MM.1S (cell line): ENCODE data around the gene TMEM170A.
A peak's percentile ranks its signal among the peaks of the same experiment; 100 is the strongest.

Source experiments
- DNase-seq: peaks from one replicate; pipeline ENCODE4 v3.0.0-alpha.2; 2015
- H2AFZ ChIP-seq: fragments of 300-600 bp; sonication (generic); 2 replicates; pipeline ENCODE4 v1.6.0; 2016; ENCODE audit warnings: antibody characterized with exemption, low read length
- H3F3A ChIP-seq: fragments of 300-600 bp; sonication (generic); 2 replicates; pipeline ENCODE4 v1.6.1; 2016; ENCODE audit warnings: mild to moderate bottlenecking, antibody characterized with exemption, low read length, moderate library complexity, mixed read lengths; ENCODE audit not compliant: insufficient read depth
- H3K27ac ChIP-seq: fragments of 300-600 bp; sonication (generic); 2 replicates; pipeline ENCODE4 v1.5.1; 2016; ENCODE audit warnings: mild to moderate bottlenecking, low read length
- H3K27me3 ChIP-seq: fragments of 300-600 bp; sonication (generic); replicated peaks from 2 replicates; pipeline ENCODE4 v1.6.0; 2016; ENCODE audit warnings: low read length; ENCODE audit not compliant: insufficient read depth
- H3K36me3 ChIP-seq: fragments of 300-600 bp; sonication (generic); replicated peaks from 2 replicates; pipeline ENCODE4 v1.6.1; 2016; ENCODE audit warnings: mild to moderate bottlenecking, low read length, mixed read lengths; ENCODE audit not compliant: insufficient read depth
- H3K4me1 ChIP-seq: fragments of 300-600 bp; sonication (generic); 2 replicates; pipeline ENCODE4 v1.6.1; 2016; ENCODE audit warnings: low read length, mixed read lengths
- H3K4me2 ChIP-seq: fragments of 300-600 bp; sonication (generic); 2 replicates; pipeline ENCODE4 v1.6.0; 2016; ENCODE audit warnings: low read depth, low read length
- H3K4me3 ChIP-seq: fragments of 300-600 bp; sonication (generic); 2 replicates; pipeline ENCODE4 v1.5.1; 2016; ENCODE audit warnings: low read length, mixed read lengths
- H3K79me2 ChIP-seq: fragments of 300-600 bp; sonication (generic); 2 replicates; pipeline ENCODE4 v1.6.1; 2016; ENCODE audit warnings: mixed run types, low read length, mixed read lengths
- H3K9ac ChIP-seq: fragments of 300-600 bp; sonication (generic); 2 replicates; pipeline ENCODE4 v1.6.1; 2016; ENCODE audit warnings: low read length, mixed read lengths
- H3K9me2 ChIP-seq: fragments of 300-600 bp; sonication (generic); replicated peaks from 2 replicates; pipeline ENCODE4 v1.6.1; 2016; ENCODE audit warnings: mild to moderate bottlenecking, low read length, mixed read lengths; ENCODE audit not compliant: insufficient read depth
- H3K9me3 ChIP-seq: fragments of 300-600 bp; sonication (generic); replicated peaks from 2 replicates; pipeline ENCODE4 v1.6.1; 2016; ENCODE audit warnings: mild to moderate bottlenecking, low read length, mixed read lengths; ENCODE audit not compliant: insufficient read depth
- H4K20me1 ChIP-seq: fragments of 300-600 bp; sonication (generic); 2 replicates; pipeline ENCODE4 v1.6.1; 2016; ENCODE audit warnings: mild to moderate bottlenecking, low read length, moderate library complexity, mixed read lengths; ENCODE audit not compliant: insufficient read depth
- CTCF ChIP-seq: fragments of 300-600 bp; sonication (generic); IDR thresholded peaks from 2 replicates; pipeline ENCODE4 v1.5.1; 2016; ENCODE audit warnings: antibody characterized with exemption, low read length, mixed read lengths
- EZH2 ChIP-seq: fragments of 300-600 bp; sonication (generic); optimal IDR thresholded peaks from 2 replicates; pipeline ENCODE3; 2017; ENCODE audit warnings: low read depth, mild to moderate bottlenecking, antibody characterized with exemption, low read length, mixed read lengths
- EZH2phosphoT487 ChIP-seq: fragments of 300-600 bp; sonication (generic); IDR thresholded peaks from 2 replicates; pipeline ENCODE4 v1.6.1; 2018; ENCODE audit warnings: antibody characterized with exemption, low read length

Gene TMEM170A

GRCh38 chr16:75486676-75487313, 22.3 kb upstream of the TMEM170A start:
- H3F3A ChIP-seq, result no peaks in the 10 kb centered on the region
- no peak overlapping the region for H3K9ac ChIP-seq
- no peaks in the 10 kb centered on the region for H3K27me3 ChIP-seq
- DNase-seq, result no peak
- no peak overlapping the region for H3K4me3 ChIP-seq
- no peak overlapping the region for H3K4me2 ChIP-seq
- H3K79me2 ChIP-seq, result no peaks in the 10 kb centered on the region
- H3K36me3 ChIP-seq, result no peaks in the 10 kb centered on the region
- no peak overlapping the region for H3K27ac ChIP-seq
- H2AFZ ChIP-seq, result no peak overlapping the region
- 0 out of 2 replicates have a peak, but pooled peaks cover 14% of the 10 kb centered on the region for H3K4me1 ChIP-seq
- H4K20me1 ChIP-seq, result no peaks in the 10 kb centered on the region
- no peak for TF ChIP-seq EZH2
- no peaks in the 10 kb centered on the region for H3K9me3 ChIP-seq
- H3K9me2 ChIP-seq, result no peaks in the 10 kb centered on the region

- Histone ChIP-seq H3K27me3 (no peaks in the 10 kb centered on the region), H3K79me2 (no peaks in the 10 kb centered on the region), H3K4me1 (0 out of 2 replicates have a peak, but pooled peaks cover 14% of the 10 kb centered on the region), H3K9me2 (no peaks in the 10 kb centered on the region), H3K36me3 (no peaks in the 10 kb centered on the region), H3K9ac (no peak overlapping the region), H3K27ac (no peak overlapping the region), H2AFZ (no peak overlapping the region), H4K20me1 (no peaks in the 10 kb centered on the region), H3F3A (no peaks in the 10 kb centered on the region), H3K9me3 (no peaks in the 10 kb centered on the region), H3K4me2 (peak overlapping the region; percentile 9; the same call in 1 of the 2 replicates), H3K4me3 (no peak overlapping the region)
- DNase-seq, result peak; percentile 40
- no peak for TF ChIP-seq EZH2
- no peak for TF ChIP-seq EZH2phosphoT487
- TF ChIP-seq CTCF, result no peak
Measured at GRCh38 chr16:75486014-75486675, 21.7 kb upstream of the TMEM170A start.

GRCh38 chr16:75485230-75486013, 20.9 kb upstream of the TMEM170A start:
- no peaks in the 10 kb centered on the region for H4K20me1 ChIP-seq
- no peaks in the 10 kb centered on the region for H3K9me2 ChIP-seq
- no peak overlapping the region for H3K27ac ChIP-seq
- no peak overlapping the region for H2AFZ ChIP-seq
- H3K9me3 ChIP-seq, result no peaks in the 10 kb centered on the region
- no peaks in the 10 kb centered on the region for H3K36me3 ChIP-seq
- no peak for DNase-seq
- 0 out of 2 replicates have a peak, but pooled peaks cover 14% of the 10 kb centered on the region for H3K4me1 ChIP-seq
- H3F3A ChIP-seq, result no peaks in the 10 kb centered on the region
- H3K79me2 ChIP-seq, result no peaks in the 10 kb centered on the region
- H3K27me3 ChIP-seq, result no peaks in the 10 kb centered on the region
- H3K4me2 ChIP-seq, result peak overlapping the region; percentile 9; the same call in 1 of the 2 replicates
- H3K4me3 ChIP-seq, result no peak overlapping the region
- no peak overlapping the region for H3K9ac ChIP-seq
- TF ChIP-seq CTCF (no peak), EZH2phosphoT487 (no peak)
